ENCODE data around the gene ZNF93. TPM values are rescaled to one million over a fixed set of nuclear protein-coding genes. Genes with fewer than 3 reads are reported as not detected.
"Not testable (repeated sequence)": the region's sequence is repeated elsewhere in the genome, so short reads cannot be mapped to it uniquely, and the experiment has no call there.

Gene ZNF93
- total RNA-seq, 1 donor from 2014 or later: 7.2 TPM

- intact Hi-C loops (cut with micrococcal nuclease): no loop called here
These were observed 36.7 kb downstream of the ZNF93 start for GRCh38 chr19:19937403-19937802.

GRCh38 chr19:19938449-19938848 lies 37.7 kb downstream of the ZNF93 start:
- intact Hi-C loops (cut with micrococcal nuclease): no loop called here

GRCh38 chr19:19943848-19944582 lies 43.3 kb downstream of the ZNF93 start:
- intact Hi-C loops (cut with micrococcal nuclease): no loop called here

GRCh38 chr19:19944583-19944880 lies 43.8 kb downstream of the ZNF93 start:
- intact Hi-C loops (cut with micrococcal nuclease): no loop called here

GRCh38 chr19:19946226-19946625 lies 45.5 kb downstream of the ZNF93 start:
- intact Hi-C loops (cut with micrococcal nuclease): no loop called here

GRCh38 chr19:19948800-19949199 lies 48.1 kb downstream of the ZNF93 start:
- intact Hi-C loops (cut with micrococcal nuclease): no loop called here

- intact Hi-C loops (cut with micrococcal nuclease): no loop called here
These were observed 54.5 kb downstream of the ZNF93 start for GRCh38 chr19:19955208-19955607.

- intact Hi-C loops (cut with micrococcal nuclease): no loop called here
These were observed 55.8 kb downstream of the ZNF93 start for GRCh38 chr19:19956434-19957075.

GRCh38 chr19:19957766-19958165 lies 57.0 kb downstream of the ZNF93 start:
- intact Hi-C loops (cut with micrococcal nuclease): not testable (repeated sequence)

GRCh38 chr19:19959151-19959799 lies 58.5 kb downstream of the ZNF93 start:
- intact Hi-C loops (cut with micrococcal nuclease): loop anchor here (1.0 kb wide), 1 partner anchor 316 kb away; the partner anchor contains the start of gene GMIP

- intact Hi-C loops (cut with micrococcal nuclease): no loop called here
These were observed 63.7 kb downstream of the ZNF93 start for GRCh38 chr19:19964416-19964815.

- intact Hi-C loops (cut with micrococcal nuclease): not testable (repeated sequence)
These were observed 65.4 kb downstream of the ZNF93 start for GRCh38 chr19:19966126-19966525.

GRCh38 chr19:19966862-19967261 lies 66.1 kb downstream of the ZNF93 start:
- intact Hi-C loops (cut with micrococcal nuclease): no loop called here

Other genes starting within 250 kb of the ZNF93 start
- 89.3 and 93.7 TPM in 2 replicates for gene ATP13A1, start 237.3 kb upstream of the ZNF93 start, total RNA-seq
- gene ZNF101, start 232.1 kb upstream of the ZNF93 start, total RNA-seq: 80.6 and 86.2 TPM in 2 replicates
- 5.1 and 6.0 TPM in 2 replicates for gene ZNF14, start 167.8 kb upstream of the ZNF93 start, total RNA-seq
- gene ZNF506, start 79.2 kb upstream of the ZNF93 start, total RNA-seq: 15.3 and 16.7 TPM in 2 replicates
- 12.3 and 12.4 TPM in 2 replicates for gene ZNF253, start 35.1 kb upstream of the ZNF93 start, total RNA-seq
- 5.4 and 5.8 TPM in 2 replicates for gene ZNF682, start 138.6 kb downstream of the ZNF93 start, total RNA-seq
- 4.6 and 5.2 TPM in 2 replicates for gene ZNF90, start 177.1 kb downstream of the ZNF93 start, total RNA-seq